Endothelial cell of umbilical vein (primary cell): ENCODE data around the gene SLC6A19. TPM values are rescaled to one million over a fixed set of nuclear protein-coding genes. Genes with fewer than 3 reads are reported as not detected.

Experiments used
- BruUV-seq: library from RNA; stranded (reverse); fragments of 400-500 nt; replicated peaks from 2 replicates; lab custom pipeline; 2021; lab: Mats Ljungman, UMichigan
- CTCF ChIA-PET: fragments of 300-600, 350-600 bp; sonication (Branson Sonifier 250); formaldehyde crosslinking; loops from one replicate; lab custom pipeline; 2021; ENCODE audit warnings: antibody characterized with exemption, inconsistent platforms; lab: Charles Lee
- POLR2A ChIA-PET: fragments of 300-600, 350-600 bp; sonication (Branson Sonifier 250); formaldehyde crosslinking; loops from one replicate; lab custom pipeline; 2021; ENCODE audit warnings: antibody characterized with exemption, inconsistent platforms; lab: Charles Lee
- DNase-seq: peaks from one replicate; pipeline ENCODE4 v3.0.0-alpha.2; 2011; ENCODE audit warnings: low read depth, low spot score
- FAIRE-seq: peaks from 2 replicates; lab custom pipeline; 2011; peaks lifted over from hg19 to GRCh38; lab: Jason Lieb, UNC
- H2AFZ ChIP-seq: 2 replicates; pipeline ENCODE4 v1.6.0; 2012; ENCODE audit warnings: low read depth, low read length, control low read depth, inconsistent platforms
- H3K27ac ChIP-seq: 2 replicates; pipeline ENCODE4 v1.5.1; 2011; ENCODE audit warnings: low read depth, mild to moderate bottlenecking, control low read depth, low read length, moderate library complexity; ENCODE audit not compliant: insufficient read depth
- H3K27me3 ChIP-seq, 2 experiments: 2 replicates each; pipeline versions ENCODE4 v1.6.0 to v1.6.1; 2011; ENCODE audit warnings: low read length in 2 of 2, mixed read lengths in 1 of 2; ENCODE audit not compliant: control insufficient read depth in 2 of 2, insufficient read depth in 2 of 2
- H3K36me3 ChIP-seq, 2 experiments: 2 replicates in 1 of 2; 3 replicates in 1 of 2; pipeline ENCODE4 v1.5.1; 2011; ENCODE audit warnings: low read length in 2 of 2, mild to moderate bottlenecking in 1 of 2, moderate library complexity in 1 of 2; ENCODE audit not compliant: control insufficient read depth in 2 of 2, insufficient read depth in 2 of 2; ENCODE audit errors: extremely low read depth in 1 of 2
- H3K4me1 ChIP-seq: 3 replicates; pipeline ENCODE4 v1.5.1; 2011; ENCODE audit warnings: mild to moderate bottlenecking, low read length; ENCODE audit not compliant: control insufficient read depth, insufficient read depth; ENCODE audit errors: extremely low read depth
- H3K4me2 ChIP-seq: 2 replicates; pipeline ENCODE4 v1.6.1; 2011; ENCODE audit warnings: low read length, control low read depth, mixed read lengths; ENCODE audit not compliant: insufficient read depth
- H3K4me3 ChIP-seq, 3 experiments: fragments of 200-600 bp in 1 of 3; sonication (generic), shearing (Covaris generic) in 1 of 3; replicated peaks in 1 of 3; 2 replicates each; pipeline ENCODE4 v1.5.1; 2011 to 2016; ENCODE audit warnings: control low read depth in 3 of 3, low read length in 3 of 3, mild to moderate bottlenecking in 2 of 3, inconsistent platforms in 1 of 3, low read depth in 1 of 3, moderate library complexity in 1 of 3; ENCODE audit not compliant: insufficient read depth in 1 of 3
- H3K79me2 ChIP-seq: 2 replicates; pipeline ENCODE4 v1.6.0; 2012; ENCODE audit warnings: low read length, inconsistent platforms; ENCODE audit not compliant: control insufficient read depth, insufficient read depth
- H3K9ac ChIP-seq: replicated peaks from 2 replicates; pipeline ENCODE3; 2011; ENCODE audit warnings: low read length, control low read depth; ENCODE audit not compliant: insufficient read depth; ENCODE audit errors: extremely low read depth
- H3K9me1 ChIP-seq: replicated peaks from 3 replicates; pipeline ENCODE4 v1.6.0; 2011; ENCODE audit warnings: mild to moderate bottlenecking, low read length; ENCODE audit not compliant: control insufficient read depth, insufficient read depth; ENCODE audit errors: extremely low read depth
- H3K9me3 ChIP-seq: replicated peaks from 2 replicates; pipeline ENCODE4 v1.5.1; 2012; ENCODE audit warnings: low read length, inconsistent platforms; ENCODE audit not compliant: control insufficient read depth, insufficient read depth
- H4K20me1 ChIP-seq: replicated peaks from 2 replicates; pipeline ENCODE3; 2011; ENCODE audit warnings: mild to moderate bottlenecking, low read length; ENCODE audit not compliant: control insufficient read depth, insufficient read depth; ENCODE audit errors: extremely low read depth
- CTCF ChIP-seq, 2 donors: IDR thresholded peaks; 1 replicate in 1 of 2; 2 replicates in 1 of 2; pipeline ENCODE4 v1.5.1; 2011; ENCODE audit warnings: low read length in 2 of 2, mild to moderate bottlenecking in 2 of 2, moderate library complexity in 2 of 2, control low read depth in 1 of 2, inconsistent platforms in 1 of 2, low read depth in 1 of 2; ENCODE audit not compliant: insufficient read depth in 1 of 2; ENCODE audit errors: extremely low read depth in 1 of 2
- EZH2 ChIP-seq: IDR thresholded peaks from 2 replicates; pipeline ENCODE4 v1.6.1; 2012; ENCODE audit warnings: borderline replicate concordance, low read depth, mild to moderate bottlenecking, moderate library complexity, low read length, inconsistent platforms; ENCODE audit not compliant: severe bottlenecking
- FOS ChIP-seq: IDR thresholded peaks from 2 replicates; pipeline ENCODE4 v1.6.1; 2011; ENCODE audit warnings: mild to moderate bottlenecking, low read length, moderate library complexity, borderline replicate concordance; ENCODE audit not compliant: insufficient read depth
- GATA2 ChIP-seq: IDR thresholded peaks from 2 replicates; pipeline ENCODE4 v1.7.0; 2011; ENCODE audit warnings: low read depth, mild to moderate bottlenecking, moderate library complexity, mixed read lengths, low read length; ENCODE audit not compliant: insufficient read length, insufficient read depth
- JUN ChIP-seq: IDR thresholded peaks from 2 replicates; pipeline ENCODE4 v1.6.1; 2011; ENCODE audit warnings: borderline replicate concordance, low read depth; ENCODE audit not compliant: insufficient read length, insufficient read depth
- MAX ChIP-seq: IDR thresholded peaks from 2 replicates; pipeline ENCODE4 v1.6.1; 2011; ENCODE audit not compliant: insufficient read depth, insufficient read length
- MYC ChIP-seq: IDR thresholded peaks from one replicate; pipeline ENCODE4 v1.6.1; 2011; ENCODE audit warnings: mild to moderate bottlenecking, low read depth, low read length
- POLR2A ChIP-seq: IDR thresholded peaks from 2 replicates; pipeline ENCODE4 v1.6.1; 2012; ENCODE audit warnings: low read depth, mild to moderate bottlenecking, control low read depth, low read length
- POLR2AphosphoS5 ChIP-seq: IDR thresholded peaks from 2 replicates; pipeline ENCODE4 v1.6.1; 2012; ENCODE audit warnings: low read depth, mild to moderate bottlenecking, control low read depth, low read length, moderate library complexity; ENCODE audit not compliant: insufficient read depth
- dilution Hi-C: fragments of 300-500 bp; cut with MboI; formaldehyde crosslinking; loops from one replicate; pipeline ENCODE4 v1.15.0; 2019; ENCODE audit warnings: low sequenced_read_pairs; ENCODE audit not compliant: extremely low pct_ligation_motif_present
- intact Hi-C: fragments of 100-400 bp; cut with micrococcal nuclease; formaldehyde crosslinking; loops from one replicate; pipeline ENCODE4 v1.10.0; 2022
- polyA plus RNA-seq, 4 experiments: library from polyadenylated mRNA; depleted of rRNA in 3 of 4; stranded (reverse) in 3 of 4; unstranded in 1 of 4; fragments of >200 nt; gene quantifications; 2 replicates each; pipeline versions ENCODE4 v1.2.1 to v1.2.3, GENCODE V29; 2011 to 2012; ENCODE audit warnings: missing spikeins in 1 of 4
- total RNA-seq: library from RNA; stranded (reverse); gene quantifications from 2 replicates; pipeline ENCODE4 v1.2.3, GENCODE V29; 2021

SLC6A19 gene
- total and polyA plus RNA-seq, 2 donors (not counting 3 experiments of a cell fraction or from before 2014, with no cell fraction given), result not detected

DNA sequence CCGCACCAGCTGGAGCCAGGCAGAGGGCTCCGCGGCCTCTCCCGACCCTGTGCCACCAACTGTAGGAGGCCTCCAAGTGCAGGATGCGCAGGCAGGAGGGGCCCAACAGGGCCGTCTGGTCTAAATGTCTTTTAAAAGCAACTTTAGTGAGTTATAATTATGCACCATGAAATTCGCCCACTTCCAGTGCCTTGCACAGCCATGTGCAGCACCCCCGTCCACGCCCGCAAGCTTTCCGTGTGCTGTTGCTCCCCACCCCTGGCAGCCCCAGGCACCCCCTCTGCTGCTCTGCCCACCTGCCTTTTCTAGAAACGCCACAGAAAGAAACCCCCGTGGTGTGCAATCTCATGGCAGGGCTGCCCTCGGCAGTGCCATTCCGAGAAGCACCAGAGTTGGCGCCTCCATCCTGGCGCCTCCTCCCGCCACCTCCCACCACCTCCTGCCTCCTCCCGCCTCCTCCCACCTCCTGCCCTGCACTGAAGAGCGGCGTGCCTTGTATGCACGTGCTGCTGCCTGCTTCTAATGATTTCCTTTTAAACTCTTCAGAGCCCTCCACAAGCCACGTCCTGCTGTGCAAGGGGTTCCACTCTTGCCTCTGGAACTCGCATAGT lies 16.3 kb downstream of the SLC6A19 start:
- FAIRE-seq, result no peak
- Histone ChIP-seq H3K9ac (no peak overlapping the region), H2AFZ (no peak overlapping the region), H3K79me2 (no peaks in the 10 kb centered on the region), H3K27ac (no peak overlapping the region), H3K9me1 (no peaks in the 10 kb centered on the region), H3K4me1 (no peaks in the 10 kb centered on the region), H3K4me2 (no peak overlapping the region), H3K27me3 (no peaks in the 10 kb centered on the region), H3K9me3 (no peaks in the 10 kb centered on the region), H3K36me3 (no peaks in the 10 kb centered on the region), H4K20me1 (no peaks in the 10 kb centered on the region), H3K4me3 (no peak overlapping the region)
- no peak for DNase-seq
- CTCF ChIA-PET, result no interaction called here
- intact Hi-C loops (no loop called here), dilution Hi-C loops (no loop called here)
- no peak for TF ChIP-seq POLR2A
- no peak for TF ChIP-seq CTCF (IDR thresholded peaks at IDR 0.05; ENCODE audit: extremely low read depth in 1 of 2, insufficient read depth in 1 of 2, low read depth in 1 of 2, low read length in 2 of 2)
- no peak for TF ChIP-seq JUN
- TF ChIP-seq EZH2, result no peak
- no peak for TF ChIP-seq FOS
- TF ChIP-seq MYC, result no peak
- TF ChIP-seq MAX, result no peak
- no peak for TF ChIP-seq GATA2
- TF ChIP-seq POLR2AphosphoS5, result no peak
- POLR2A ChIA-PET, result no interaction called here
- BruUV-seq, result no TSS peak
